Gastroesophageal sphincter (tissue), 3 donors: ENCODE data around the gene TNFRSF18.
"Not testable (repeated sequence)": the region's sequence is repeated elsewhere in the genome, so short reads cannot be mapped to it uniquely, and the experiment has no call there.

Source experiments
- POLR2A ChIP-seq, 2 donors: fragments of 450-650 bp; IDR thresholded peaks; one replicate each; pipeline ENCODE4 v1.6.1; 2017; ENCODE audit warnings: antibody characterized with exemption in 2 of 2, mild to moderate bottlenecking in 2 of 2, moderate library complexity in 1 of 2
- POLR2AphosphoS5 ChIP-seq: sonication (generic); formaldehyde crosslinking; IDR thresholded peaks from one replicate; pipeline ENCODE4 v1.6.1; 2017; ENCODE audit warnings: antibody characterized with exemption
- TF ChIP-seq, protein P1 (sequence below), 4 experiments: fragments of 200-600 bp in 2 of 4; fragments of 450-650 bp in 2 of 4; sonication (generic) in 1 of 4; IDR thresholded peaks; one replicate each; pipeline ENCODE4 v1.5.1; 2017 to 2019; ENCODE audit warnings: antibody characterized with exemption in 4 of 4, mild to moderate bottlenecking in 2 of 4, moderate library complexity in 2 of 4

DNA sequence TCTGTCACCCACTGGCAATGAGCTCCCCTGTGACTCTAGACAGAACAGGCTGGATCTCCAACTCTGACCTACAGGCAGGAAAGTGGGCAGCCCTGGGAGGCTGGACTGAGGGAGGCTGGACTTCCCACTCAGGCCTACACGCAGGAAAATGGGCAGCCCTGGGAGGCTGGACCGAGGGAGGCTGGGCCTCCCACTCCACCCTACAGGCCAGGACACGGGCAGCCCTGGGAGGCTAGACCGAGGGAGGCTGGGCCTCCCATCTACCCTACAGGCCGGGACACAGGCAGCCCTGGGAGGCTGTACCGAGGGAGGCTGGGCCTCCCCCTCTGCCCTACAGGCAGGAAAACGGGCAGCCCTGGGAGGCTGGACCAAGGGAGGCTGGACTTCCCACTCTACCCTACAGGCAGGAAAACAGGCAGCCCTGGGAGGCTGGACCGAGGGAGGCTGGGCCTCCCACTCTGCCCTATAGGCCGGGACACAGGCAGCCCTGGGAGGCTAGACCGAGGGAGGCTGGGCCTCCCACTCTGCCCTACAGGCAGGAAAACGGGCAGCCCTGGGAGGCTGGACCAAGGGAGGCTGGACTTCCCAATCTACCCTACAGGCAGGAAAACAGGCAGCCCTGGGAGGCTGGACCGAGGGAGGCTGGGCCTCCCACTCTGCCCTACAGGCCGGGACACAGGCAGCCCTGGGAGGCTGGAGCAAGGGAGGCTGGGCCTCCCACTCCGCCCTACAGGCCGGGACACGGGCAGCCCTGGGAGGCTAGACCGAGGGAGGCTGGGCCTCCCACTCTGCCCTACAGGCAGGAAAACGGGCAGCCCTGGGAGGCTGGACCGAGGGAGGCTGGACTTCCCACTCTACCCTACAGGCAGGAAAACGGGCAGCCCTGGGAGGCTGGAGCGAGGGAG lies 41.9 kb upstream of the TNFRSF18 start:
- TF ChIP-seq, protein P1, sequence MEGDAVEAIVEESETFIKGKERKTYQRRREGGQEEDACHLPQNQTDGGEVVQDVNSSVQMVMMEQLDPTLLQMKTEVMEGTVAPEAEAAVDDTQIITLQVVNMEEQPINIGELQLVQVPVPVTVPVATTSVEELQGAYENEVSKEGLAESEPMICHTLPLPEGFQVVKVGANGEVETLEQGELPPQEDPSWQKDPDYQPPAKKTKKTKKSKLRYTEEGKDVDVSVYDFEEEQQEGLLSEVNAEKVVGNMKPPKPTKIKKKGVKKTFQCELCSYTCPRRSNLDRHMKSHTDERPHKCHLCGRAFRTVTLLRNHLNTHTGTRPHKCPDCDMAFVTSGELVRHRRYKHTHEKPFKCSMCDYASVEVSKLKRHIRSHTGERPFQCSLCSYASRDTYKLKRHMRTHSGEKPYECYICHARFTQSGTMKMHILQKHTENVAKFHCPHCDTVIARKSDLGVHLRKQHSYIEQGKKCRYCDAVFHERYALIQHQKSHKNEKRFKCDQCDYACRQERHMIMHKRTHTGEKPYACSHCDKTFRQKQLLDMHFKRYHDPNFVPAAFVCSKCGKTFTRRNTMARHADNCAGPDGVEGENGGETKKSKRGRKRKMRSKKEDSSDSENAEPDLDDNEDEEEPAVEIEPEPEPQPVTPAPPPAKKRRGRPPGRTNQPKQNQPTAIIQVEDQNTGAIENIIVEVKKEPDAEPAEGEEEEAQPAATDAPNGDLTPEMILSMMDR (IDR thresholded peaks at IDR 0.05): not testable (repeated sequence)
- not testable (repeated sequence) for TF ChIP-seq POLR2A (IDR thresholded peaks at IDR 0.05); POLR2AphosphoS5
